Measurements from ENCODE around the gene LCE1E.

LCE1E gene, protein sequence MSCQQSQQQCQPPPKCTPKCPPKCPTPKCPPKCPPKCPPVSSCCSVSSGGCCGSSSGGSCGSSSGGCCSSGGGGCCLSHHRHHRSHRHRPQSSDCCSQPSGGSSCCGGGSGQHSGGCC

DNA sequence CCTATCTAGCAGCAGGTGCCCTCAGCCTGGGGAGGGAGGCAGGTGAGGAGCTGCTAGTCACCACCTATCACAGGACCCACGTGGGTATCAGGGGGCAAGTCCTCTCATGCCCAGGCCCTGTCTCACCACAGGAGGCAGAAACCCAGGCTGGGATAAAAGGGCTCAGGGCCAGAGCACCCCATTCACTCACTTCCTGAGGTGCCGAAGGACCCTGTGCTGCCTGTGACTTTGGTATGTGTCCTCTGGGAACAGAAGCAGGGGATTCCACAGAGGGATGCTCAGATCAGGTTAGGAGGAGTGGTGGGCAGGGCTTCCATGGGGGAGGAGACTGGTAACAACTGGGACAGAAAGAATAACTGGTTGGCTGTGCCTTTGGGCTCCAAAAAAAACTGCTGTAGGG, at the start of gene LCE1E:
Gene LCE1E, plus strand, starts transcription at position 181 of the 400 bp plus-strand sequence. CDS start 1,043 bp downstream, outside the sequence.
- DNase-seq (ENCODE audit: low read depth in 2 of 2) = no peak

DNA sequence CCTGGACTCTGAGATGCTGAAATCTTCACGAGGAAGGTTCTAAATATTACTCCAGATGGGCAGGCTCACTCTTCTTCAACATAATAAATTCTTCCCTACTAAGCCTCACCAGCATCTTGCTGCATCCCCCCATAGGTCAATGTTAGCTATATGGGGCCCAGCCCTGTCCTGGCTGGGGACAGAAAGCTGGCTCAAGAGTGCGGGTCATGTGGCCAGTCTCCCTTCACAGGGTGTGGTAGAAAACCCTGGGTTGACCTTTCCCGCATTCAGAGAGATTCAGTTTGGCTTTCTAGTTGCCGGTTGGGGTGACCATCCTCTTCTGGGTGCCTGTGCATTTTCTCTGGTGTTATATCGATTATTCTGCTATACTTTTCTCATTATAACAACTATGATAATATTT, 48.1 kb upstream of the LCE1E start:
- DNase-seq (ENCODE audit: low read depth in 2 of 2) = no peak

DNA sequence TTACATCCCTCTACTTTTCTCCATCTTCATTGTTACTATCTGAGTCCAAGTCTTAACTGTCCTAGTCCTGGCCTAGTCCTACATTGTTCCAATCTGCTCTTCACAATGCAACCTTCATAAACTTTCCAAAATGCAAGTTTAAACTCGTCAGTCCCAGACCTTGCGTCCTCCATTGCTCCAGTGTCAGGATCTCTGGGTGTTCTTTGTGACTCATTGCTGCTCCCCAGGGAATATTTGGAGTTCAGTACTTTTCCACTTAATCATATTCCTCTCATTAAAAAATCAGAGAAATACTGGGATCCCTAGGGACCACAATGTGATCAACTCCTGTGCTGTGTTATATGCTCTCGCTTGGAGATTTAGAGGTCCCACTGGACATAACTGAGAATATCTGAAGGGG, 46.2 kb upstream of the LCE1E start:
- DNase-seq (ENCODE audit: low read depth in 2 of 2) = no peak

DNA sequence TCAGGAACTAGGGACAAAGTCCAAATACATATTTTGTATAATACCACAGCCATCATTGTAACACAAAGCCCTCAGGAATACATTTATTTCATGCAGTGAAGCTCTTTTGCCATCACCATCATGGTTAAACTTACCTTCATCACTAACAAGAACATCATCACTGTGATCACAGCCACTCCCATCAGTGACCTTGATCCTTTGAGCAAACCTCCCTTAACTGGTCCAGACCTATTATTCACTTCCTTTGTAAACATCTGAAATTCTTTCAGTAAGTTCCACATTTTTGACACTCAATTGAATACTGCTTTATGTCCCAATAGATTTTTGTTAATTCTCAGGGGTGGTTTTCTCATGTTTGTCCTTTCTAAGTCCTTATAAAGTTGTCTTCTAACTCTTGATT, 44.4 kb upstream of the LCE1E start:
- no peak for DNase-seq (ENCODE audit: low read depth in 2 of 2)

DNA sequence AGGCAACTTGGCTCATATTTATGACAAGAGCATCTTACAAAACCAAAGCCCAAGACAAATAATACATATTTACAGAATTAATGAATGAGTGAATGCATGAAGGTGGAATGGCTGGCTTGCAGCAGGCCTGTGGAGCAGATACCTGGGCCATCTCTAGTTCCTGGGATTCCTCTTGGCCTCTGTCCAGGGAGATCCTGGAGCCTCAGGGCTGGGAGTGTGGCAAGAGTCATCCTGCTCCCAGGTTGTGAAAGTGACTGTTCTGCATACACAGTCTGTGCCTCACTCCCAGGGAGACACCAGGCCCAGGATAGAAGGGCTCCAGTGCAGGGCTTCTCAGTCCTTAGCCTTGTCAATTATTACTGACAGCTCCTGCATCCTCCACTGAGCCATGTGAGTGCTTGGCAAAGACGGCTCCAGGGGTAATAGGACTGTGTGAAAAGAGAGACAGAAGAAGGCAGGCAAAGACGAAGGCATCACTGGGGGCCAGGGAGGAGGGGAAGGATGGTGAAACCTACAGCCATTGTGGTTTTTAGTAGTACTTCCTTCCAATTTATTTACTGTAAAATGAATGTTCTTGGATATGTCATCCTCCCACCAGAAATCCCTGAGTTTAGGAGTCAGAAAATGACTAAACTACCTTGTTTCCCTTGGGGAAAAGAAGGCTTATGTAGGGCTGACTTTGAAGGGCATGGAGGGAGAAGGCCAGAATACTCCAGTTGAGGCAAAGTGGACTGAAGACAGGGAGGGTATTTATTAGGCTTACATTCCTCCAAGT, 42.5 kb upstream of the LCE1E start:
- no peak for DNase-seq (ENCODE audit: low read depth in 2 of 2)

DNA sequence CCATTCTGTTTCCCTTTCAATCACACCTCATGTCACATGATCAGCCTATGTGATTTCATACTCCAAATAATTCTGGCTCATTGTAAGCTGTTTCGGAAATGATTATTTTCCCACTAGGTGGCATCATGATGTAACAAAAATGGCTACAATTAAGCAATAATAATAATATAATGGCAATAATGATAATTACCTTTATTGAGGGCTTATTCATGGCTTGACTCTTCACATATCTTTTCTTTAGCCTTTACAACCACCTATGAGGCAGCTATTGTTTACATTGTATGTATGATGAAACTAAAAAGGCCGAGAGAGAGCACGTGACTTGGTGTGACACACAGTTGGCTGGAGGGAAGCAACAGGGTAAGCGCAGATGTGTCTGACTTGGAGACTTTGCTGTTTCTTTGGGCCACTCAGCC, 40.8 kb upstream of the LCE1E start:
- no peak for DNase-seq (ENCODE audit: low read depth in 2 of 2)

DNA sequence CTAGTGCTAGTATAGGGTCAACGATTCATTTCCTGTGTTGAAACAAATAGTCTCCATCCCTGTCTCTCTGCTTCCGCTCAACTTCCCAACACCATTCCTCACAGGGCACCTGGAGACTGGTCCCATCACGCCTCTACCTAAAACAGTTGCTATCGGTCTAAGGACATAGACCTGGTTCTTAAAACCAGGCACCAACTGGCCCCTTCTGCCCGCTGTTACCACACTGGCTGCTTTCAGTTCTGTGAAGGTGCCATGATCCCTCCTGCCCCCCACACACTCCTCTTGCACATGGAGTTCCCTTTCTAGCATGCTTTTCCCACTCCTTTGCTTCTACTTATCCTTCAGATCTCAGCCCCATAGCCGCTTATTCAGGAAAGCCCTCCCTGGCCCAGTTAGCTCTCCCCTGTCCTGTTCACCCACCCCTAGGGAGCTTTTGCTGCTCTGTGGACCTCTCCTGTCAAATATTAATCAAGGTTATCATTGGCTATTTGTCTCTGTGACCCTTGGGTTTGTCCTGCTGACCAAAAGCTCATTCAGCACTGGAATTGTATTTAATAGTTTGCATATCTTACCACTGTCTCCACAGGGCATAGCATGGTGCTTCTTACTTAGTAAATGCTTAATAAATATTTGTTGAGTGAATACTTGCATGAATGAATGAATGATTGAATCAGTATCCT, 40.2 kb upstream of the LCE1E start:
- DNase-seq (ENCODE audit: low read depth in 2 of 2) = no peak

DNA sequence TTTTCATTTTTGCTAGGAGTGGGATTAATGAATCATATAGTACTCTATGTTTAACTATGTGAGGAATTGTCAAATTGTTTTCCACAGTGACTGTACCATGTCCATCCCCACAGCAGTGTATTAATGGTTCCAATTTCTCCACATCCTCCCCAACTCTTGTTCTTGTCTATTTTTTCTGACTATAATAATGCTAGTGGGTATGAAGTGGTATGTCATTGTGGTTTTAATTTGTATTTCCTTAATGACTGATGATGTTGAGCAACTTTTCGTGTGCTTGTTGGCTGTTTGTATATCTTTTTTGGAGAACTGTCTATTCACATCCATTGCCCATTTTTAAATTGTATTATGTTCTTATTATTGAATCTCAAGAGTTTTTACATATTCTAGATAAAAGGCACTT, 38.2 kb upstream of the LCE1E start:
- DNase-seq (ENCODE audit: low read depth in 2 of 2) = no peak

DNA sequence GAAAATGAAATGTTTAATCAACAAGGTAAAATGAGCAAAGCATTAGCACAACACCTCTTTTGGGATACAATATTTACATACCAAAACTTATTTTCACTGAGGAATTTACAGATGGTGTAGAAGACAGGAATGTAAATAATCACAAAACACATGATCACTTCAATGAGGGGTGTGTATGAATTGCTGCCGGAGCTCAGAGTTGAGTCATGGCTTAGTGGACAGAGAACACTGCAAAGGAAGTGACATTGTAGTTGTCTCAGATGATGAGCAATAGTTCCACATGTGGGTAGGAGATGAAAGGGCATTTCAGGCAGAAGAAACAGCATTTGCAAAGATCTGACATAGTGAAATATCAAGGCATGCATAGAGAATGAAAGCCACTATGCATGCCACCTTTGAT, 33.8 kb upstream of the LCE1E start:
- DNase-seq (ENCODE audit: low read depth in 2 of 2) = no peak

DNA sequence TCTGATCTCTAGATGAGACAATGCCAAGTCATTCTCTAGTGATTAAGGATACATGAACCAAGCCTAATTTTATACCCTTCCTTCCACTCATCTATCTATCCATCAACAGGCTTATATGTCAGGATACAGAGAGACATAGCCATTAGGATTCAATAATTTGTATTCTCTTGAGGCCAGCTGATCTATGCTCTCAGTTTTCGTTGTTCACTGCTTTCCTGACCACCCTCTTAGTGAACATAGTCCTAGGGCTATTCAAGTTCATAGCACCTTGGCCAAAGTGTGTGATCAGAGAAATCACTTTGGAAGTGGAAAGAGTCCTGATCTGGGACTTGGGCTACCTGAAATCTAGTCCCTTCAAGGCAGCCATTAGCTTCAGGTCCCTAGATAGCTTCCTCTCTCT, 32.5 kb upstream of the LCE1E start:
- no peak for DNase-seq (ENCODE audit: low read depth in 2 of 2)

DNA sequence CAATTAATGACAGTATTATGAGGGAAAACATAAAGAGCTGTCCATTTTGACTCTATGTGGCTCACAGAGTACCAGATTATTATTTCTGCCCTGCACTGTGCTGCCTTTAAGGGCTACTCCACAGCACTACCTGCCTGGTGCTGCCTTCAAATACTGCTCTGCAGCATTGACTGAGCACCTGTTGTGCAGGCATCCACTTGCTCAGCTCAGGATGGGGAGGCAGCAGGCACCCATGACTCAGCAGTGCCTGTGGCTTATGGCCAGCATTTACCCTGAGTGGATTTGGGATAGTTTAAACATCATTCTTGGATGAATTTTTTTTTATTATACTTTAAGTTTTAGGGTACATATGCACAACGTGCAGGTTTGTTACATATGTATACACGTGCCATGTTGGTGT, 29.2 kb upstream of the LCE1E start:
- no peak for DNase-seq (ENCODE audit: low read depth in 2 of 2)

DNA sequence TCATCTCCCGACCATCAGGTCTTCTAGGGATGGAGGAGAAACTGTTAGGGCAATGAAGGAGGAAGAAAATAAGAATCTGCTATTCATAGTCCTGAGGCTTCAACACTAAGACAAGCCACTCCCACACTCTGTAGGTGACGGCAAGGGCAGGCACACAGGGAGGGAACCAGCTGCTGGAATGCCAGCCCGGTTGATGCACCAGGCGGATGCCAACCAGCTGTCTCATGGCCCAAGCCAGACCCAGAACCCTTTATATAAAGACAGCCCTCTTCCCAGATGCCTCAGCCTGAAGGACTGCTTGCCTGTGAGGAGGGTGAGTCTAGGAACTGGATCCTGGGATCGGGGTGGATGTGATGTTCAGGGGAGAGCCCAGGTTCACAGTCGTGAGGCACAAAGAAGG, 28.3 kb upstream of the LCE1E start, which contains the start of gene KPRP:
Gene KPRP, plus strand, starts transcription at position 279 of the 400 bp plus-strand sequence. CDS start 1,564 bp downstream, outside the sequence.
- DNase-seq (ENCODE audit: low read depth in 2 of 2) = no peak

DNA sequence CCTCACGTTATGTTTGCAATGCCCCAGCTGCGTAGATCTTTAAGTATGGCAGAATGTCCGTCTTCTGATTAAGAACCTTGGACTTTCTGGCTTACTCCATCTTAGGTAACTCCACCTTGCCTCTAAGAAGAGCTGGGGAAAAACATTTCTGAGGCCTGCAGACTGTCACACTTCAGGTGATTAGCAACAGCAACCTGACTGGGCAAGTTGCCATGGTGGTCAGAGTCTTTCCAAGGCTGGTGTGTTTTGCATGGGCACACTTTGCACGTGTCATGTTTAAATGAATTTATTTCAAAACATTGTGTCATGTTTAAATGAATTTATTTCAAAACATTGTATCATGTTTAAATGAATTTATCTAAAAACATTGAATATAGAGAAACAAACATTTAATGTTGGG, 27.4 kb upstream of the LCE1E start:
- DNase-seq (ENCODE audit: low read depth in 2 of 2) = no peak

DNA sequence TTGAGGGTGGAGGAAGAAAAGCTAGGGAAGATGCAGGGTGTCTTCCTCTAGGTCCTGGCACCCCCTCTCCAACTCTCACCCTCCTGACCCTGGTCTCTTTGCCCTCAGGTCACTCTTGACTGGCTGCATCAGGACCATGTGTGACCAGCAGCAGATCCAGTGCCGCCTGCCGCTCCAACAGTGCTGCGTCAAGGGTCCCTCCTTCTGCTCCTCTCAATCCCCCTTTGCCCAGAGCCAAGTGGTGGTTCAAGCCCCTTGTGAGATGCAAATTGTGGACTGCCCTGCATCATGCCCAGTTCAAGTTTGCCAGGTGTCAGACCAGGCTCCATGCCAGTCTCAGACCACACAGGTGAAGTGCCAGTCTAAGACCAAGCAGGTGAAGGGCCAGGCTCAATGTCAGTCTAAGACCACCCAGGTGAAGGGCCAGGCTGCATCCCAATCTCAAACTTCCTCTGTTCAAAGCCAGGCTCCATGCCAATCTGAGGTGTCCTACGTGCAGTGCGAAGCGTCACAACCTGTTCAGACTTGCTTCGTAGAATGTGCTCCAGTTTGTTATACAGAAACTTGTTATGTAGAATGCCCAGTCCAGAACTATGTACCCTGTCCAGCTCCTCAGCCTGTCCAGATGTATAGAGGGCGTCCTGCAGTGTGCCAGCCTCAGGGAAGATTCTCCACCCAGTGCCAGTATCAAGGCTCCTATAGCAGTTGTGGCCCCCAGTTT, 26.4 kb upstream of the LCE1E start:
- no peak for DNase-seq (ENCODE audit: low read depth in 2 of 2)

DNA sequence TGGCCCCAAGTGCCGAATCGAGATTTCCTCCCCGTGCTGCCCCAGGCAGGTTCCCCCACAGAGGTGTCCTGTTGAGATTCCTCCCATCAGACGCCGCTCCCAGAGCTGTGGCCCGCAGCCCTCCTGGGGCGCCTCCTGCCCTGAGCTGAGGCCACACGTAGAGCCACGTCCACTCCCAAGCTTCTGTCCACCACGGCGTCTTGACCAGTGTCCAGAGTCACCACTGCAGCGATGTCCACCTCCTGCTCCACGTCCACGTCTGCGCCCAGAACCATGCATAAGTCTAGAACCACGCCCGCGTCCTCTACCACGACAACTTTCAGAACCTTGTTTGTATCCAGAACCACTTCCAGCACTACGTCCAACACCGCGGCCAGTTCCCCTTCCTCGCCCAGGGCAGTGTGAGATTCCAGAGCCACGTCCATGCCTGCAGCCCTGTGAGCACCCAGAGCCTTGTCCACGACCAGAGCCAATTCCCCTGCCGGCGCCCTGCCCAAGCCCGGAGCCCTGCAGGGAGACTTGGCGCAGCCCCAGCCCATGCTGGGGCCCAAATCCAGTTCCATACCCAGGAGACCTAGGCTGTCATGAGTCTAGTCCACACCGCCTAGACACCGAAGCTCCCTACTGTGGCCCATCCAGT, 25.4 kb upstream of the LCE1E start:
- no peak for DNase-seq (ENCODE audit: low read depth in 2 of 2)

DNA sequence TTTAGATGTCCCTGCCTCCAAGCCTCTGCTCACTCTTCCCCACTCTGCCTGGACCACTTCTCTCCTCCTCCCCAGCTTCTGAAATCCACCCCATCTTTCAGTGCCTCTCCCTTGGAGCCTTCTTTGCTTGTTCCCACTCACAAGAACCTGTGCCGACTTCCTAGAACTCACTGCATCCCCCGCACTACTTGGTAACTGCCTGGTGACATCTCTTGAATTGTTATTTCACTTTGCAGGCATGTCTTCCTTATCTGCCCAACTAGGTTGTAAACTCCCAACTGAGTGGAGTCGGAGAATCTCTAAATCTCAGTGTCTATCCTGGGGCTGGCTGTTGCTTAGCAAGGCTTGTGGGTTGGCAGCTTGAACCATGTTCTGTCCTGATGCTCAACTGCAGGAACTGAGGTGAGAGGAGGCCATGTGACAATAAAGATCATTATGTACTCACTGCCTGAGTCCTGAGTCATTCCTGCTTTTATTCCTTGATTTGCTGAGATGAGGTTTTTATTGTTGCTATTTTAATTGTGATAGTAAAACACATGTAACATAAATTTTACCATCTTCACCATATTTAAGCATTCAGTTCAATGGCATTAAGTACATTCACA, 24.3 kb upstream of the LCE1E start:
- DNase-seq (ENCODE audit: low read depth in 2 of 2) = no peak

DNA sequence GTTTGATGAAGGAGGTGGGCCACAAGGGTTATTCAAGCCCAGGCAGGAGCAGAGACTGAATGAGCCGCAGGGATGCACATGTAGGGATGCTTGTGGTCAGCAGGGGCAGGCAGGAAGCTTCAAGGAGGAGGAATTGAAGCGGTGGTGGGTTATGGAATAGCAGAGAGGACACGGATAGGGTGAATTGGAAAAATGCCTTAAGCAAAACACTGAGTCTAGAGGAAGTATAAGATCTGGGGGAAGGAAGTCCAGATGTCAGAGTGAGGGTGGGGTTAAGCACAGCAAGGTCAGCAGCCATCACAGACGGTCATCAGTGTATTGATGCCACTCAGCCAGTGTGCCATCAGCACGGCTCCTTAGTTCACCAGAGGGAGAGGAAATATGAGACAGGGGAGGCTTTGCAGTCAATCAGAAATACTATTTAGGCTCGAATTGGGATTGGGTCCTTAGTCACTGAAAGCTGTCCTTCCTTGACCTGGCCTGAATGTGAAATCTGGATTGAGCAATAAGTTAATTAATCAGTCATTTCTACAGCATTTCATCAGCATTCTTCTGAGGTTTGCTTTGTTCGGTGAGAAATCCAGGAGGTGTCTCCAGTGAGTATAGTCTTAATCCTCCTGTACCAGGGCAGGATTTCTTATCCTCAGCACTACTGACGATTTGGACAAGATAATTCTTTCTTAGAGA, 17.1 kb upstream of the LCE1E start:
- DNase-seq (ENCODE audit: low read depth in 2 of 2) = no peak

DNA sequence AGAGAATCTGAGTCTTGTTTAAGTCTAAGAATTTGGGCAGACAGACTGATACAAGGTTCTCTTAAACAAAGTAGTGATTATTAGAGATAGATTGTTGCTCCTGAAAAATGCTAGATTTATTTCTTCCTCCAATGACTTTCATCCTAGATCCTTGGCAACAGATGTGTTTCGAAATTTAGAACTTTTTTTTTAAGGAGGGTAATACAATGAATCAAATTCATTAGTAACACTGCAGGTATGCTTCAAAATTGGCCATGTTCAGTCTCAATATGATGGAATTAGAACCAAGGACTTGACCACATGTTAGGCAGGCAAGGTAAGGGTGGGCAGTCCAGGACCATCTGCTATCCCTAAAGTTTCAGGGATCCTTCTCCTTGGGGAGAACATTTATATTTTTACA, 15.6 kb upstream of the LCE1E start:
- no peak for DNase-seq (ENCODE audit: low read depth in 2 of 2)

DNA sequence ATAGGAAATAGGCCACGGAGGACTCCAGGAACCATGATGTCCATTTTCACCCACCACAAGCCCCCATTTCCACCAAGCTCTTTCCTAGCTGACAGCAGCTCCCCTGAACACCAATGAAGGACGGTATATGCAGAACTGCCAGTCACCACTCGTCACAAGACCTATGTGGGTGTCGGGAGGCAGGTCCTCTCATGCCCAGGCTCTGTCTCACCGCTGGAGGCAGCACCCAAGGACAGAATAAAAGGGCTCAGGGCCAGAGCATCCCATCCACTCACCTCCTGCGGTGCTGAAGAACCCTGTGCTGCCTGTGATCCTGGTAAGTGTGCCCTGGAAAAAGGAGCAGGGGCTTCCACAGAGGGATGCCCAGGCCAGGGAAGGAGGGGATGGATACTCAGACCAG, 11.2 kb upstream of the LCE1E start, which contains the start of gene LCE1F:
Gene LCE1F, plus strand, starts transcription at position 266 of the 400 bp plus-strand sequence. CDS start 1,232 bp downstream, outside the sequence.
- no peak for DNase-seq (ENCODE audit: low read depth in 2 of 2)

DNA sequence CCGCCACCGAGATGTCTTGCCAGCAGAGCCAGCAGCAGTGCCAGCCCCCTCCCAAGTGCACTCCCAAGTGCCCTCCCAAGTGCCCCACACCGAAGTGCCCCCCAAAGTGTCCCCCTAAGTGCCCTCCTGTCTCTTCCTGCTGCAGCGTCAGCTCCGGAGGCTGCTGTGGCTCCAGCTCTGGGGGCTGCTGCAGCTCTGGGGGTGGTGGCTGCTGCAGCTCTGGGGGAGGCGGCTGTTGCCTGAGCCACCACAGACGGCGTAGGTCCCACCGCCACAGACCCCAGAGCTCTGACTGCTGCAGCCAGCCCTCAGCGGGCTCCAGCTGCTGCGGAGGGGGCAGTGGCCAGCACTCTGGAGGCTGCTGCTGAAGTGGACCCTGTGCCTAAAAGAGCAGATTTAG, 9.7 kb upstream of the LCE1E start:
- no peak for DNase-seq (ENCODE audit: low read depth in 2 of 2)

All from stimulated activated CD8-positive, alpha-beta memory T cell treated with anti-CD3 and anti-CD28 coated beads, Interleukin-7, amount 100 ng/mL, for 4 hours (primary cell).